Anterior cingulate cortex (tissue), 58 donors: Measurements from ENCODE around the gene SND1.

Experiments
- DNase-seq, 58 donors: peaks; one replicate each; lab custom pipeline; 2025; lab: John Stamatoyannopoulos, UW

SND1 gene

DNA sequence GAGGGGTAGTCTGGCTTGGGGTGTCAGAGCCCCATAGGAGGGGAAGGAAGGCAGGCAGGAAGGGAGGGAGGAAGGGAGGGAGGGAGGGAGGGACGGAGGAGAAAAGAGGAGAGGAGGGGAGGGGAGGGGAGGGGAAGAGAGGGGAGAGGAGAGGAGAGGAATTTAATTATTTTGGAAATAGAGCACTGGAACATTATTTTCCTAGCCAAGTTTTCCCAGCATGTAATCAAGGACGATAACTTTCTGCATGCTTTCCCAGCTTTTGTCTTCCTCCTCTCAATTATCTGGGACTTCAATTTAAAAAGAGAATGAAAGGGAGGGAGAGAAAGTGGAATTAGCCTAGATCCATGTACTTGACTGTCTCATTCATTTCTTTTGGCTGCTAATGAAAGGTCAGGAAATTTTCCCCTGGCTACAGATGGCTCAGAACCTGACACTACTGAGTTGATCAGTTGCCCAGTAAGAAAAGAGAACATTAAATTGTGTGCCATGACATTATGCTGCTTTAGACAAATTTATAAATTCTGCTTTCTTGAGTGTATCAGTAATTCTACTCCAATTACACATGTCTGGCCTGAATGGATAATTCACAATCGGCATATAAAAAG, 230.4 kb downstream of the SND1 start:
- peak in 1 of 58 donors; percentile 20 for DNase-seq

- DNase-seq = peak in 9 of 58 donors; percentile 5 to 26 (median 15)
These were observed 232.1 kb downstream of the SND1 start for GRCh38 chr7:127884066-127884559.

DNA sequence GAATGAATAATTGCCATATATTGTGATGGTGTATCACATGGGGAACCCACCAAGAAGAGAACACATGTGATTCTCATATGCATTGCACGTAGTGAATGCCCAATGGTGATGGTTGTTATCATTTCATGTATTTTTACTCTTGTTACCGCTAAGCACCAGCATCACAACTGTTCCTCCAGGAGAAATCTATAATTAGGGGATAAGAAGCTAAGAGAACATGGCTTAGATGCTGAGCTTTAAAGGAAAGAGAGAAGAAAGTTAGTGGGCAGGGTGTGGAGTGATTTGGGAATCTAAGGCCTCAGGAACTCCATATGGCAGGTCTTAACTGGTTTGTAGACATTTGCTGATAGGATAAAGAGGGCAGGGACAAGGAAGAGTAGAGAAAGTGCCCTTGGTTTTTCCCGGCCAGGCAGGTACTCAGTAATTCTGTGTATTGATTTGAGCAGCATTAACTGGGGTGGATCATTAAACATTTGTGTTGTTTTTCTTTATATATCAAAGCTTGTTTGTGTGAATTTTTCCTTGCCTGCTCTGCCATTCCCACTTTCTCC, 233.3 kb downstream of the SND1 start:
- DNase-seq = no peak

DNA sequence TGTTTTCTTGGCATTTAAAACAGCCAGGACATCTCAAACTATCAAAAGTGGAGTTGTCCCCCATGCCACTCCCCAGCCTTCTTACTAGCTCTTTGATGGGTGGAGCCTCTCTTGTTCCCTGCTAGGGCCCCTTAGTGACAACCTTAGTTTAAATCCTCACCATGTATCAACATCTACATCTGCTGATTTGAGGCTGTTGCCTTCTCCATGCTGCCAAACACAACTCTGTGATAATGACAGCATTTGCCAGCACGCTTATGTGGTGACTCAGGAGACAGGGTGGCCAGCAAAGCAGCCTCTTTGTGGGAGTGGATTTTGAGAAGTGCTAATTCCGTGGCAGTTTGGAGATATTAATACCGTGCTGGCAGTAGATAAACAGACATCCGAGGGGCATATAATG, 233.8 kb downstream of the SND1 start:
- peak in 41 of 58 donors; percentile 4 to 83 (median 32) for DNase-seq

DNA sequence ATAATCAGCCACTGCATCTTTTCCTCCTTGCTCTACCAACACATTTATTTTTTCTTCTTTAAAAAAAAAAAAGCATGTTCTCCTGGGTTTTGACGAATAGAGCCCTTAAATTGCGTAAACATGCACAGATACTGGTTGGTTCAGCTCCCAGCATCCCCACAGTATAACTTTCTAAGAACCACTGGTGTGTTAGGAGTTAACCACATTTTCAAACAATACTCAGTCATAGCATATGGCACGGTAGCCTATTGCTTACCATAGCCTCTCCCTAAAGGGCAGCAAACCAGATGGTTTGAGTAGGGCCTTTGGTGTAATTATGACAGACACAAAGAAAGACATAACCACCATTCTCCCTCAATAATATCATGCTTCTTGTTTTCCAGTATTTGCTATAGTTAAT, 234.3 kb downstream of the SND1 start:
- no peak for DNase-seq

DNA sequence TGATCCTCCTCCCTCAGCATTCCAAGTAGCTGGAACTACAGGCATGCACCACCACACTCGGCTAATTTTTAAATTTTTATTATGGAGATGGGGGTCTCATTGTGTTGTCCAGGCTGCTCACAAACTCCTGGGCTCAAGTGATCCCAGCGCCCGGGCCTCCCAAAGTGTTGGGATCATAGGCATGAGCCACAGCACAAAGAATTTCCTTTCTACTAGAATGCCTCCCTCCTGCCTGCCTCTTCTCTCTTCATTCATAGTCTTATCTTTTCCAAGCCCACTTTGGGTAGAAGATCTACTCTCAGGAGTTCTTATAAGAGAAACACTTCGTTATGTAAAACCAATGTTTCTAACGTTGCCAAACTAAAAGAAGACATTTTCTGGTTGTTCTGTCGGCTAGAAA, 235.1 kb downstream of the SND1 start:
- no peak for DNase-seq

- no peak for DNase-seq
These were observed 235.6 kb downstream of the SND1 start for GRCh38 chr7:127887631-127888030.

DNA sequence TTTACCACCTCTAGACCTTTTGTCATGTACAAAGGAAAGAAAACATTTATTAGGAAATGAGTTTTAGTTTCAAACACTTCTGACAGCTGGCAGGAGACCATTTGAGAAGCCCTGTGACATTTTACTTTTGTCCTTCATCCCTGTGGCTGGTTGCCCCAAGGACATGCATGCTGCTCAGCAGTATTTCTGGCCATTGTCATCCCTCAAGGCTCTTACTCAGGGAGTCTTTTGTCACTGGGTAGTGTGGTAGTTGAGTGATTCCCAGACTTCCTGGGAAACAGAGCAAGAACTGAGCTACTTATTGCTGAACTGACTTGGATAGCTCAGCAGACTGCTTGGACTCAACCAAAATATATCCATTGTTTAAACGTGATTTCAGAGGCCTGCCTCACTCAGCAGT, 236.4 kb downstream of the SND1 start:
- no peak for DNase-seq

GRCh38 chr7:127888825-127889224, 236.8 kb downstream of the SND1 start:
- DNase-seq = no peak

GRCh38 chr7:127889677-127890076, 237.7 kb downstream of the SND1 start:
- no peak for DNase-seq

DNA sequence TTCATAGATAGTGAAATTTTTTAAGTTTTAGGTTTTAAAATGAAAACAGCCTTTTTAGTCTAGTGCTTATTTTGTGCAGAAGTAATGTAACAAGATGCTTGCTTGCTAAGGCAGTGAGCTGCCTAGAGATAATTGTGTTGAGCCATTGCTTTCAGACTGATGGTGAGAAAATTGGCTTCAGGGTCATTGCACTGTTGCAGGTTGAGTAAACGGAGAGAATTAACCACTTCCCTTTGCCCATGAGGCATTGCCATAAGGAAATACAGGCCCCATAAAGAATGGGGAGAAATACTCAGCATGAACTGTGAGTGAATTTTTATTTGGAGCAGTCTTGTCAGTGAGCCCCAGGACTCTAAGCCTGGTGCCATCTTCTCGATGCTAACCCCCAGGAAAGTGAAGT, 238.7 kb downstream of the SND1 start:
- DNase-seq = no peak

GRCh38 chr7:127891144-127891543, 239.2 kb downstream of the SND1 start:
- no peak for DNase-seq

- DNase-seq = no peak
These were observed 240.0 kb downstream of the SND1 start for GRCh38 chr7:127891854-127892438.

DNA sequence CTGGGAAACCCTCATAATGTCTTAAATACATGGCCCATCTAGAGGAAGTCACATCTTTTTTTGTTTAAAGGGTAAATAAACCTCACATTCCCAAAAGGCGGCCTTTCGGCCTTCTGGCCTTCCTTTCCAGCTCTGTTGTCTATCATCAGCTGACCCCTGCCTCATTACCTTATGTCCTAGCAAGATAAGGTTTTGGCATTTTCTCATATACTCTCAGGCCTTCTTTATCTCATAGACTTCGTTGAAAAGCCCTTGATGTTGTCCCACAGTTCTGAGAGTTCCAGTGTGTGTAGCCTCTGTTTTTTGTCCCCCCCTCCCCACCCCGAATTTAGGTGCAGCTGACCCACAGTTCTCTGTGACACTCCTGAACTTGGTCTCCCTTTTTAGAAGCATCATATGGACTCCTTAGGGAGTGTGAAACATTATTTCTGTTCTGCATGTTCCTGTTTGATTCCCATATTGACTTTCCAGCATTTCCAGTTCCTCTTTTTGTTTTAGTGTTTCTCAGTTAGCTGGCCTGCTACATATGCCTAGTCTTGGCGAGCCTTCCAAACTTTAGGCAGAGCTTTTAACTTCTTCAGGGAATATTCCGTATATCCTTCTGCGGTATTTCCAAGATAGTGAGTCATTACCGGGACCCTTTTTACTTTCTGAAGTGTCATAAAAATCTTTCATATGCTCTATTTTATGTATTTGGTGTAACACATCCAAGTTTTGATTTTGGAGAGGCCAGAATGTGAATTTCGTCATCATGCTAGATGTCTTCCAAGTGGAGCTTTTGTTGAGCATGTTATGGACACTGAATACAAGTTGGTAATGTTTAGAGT, 240.7 kb downstream of the SND1 start:
- DNase-seq = no peak

DNA sequence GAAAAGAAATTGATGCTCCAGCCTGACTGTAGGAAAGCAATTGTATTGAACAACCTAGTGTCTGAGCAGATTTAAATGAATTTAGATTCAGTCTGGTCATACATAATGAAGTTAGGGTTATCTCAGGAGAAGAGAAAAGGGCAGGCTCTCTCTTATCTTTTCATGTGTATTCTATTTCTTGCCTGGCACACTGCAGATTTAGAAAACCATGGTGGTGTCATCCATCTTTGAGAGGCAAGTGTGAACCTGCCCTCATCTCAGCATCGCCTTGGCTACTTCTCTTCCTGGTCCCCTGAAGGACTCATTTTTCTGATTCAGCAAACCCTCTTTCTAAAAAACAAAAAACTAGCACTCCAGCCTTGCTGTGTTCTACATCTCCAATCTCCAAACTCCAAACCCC, 241.6 kb downstream of the SND1 start:
- DNase-seq = no peak

DNA sequence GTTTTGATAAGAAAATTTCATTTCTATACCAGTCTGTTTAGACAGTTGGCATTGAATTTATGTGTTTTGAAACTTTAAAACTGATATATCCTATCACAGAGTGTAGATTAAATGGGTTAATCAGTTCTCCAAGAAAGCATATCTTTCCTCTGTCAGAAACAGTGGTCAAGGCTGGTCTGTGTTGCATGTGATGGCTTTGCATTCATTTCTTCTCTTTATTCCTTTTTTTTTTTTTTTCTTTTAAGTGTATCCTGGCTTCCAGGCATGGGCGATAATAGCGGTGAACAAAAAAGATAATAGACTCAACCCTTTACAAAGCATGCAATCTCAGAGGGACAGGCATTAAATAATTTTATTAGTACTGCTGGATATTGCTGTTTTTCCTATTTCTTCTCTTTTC, 242.6 kb downstream of the SND1 start:
- DNase-seq = no peak

DNA sequence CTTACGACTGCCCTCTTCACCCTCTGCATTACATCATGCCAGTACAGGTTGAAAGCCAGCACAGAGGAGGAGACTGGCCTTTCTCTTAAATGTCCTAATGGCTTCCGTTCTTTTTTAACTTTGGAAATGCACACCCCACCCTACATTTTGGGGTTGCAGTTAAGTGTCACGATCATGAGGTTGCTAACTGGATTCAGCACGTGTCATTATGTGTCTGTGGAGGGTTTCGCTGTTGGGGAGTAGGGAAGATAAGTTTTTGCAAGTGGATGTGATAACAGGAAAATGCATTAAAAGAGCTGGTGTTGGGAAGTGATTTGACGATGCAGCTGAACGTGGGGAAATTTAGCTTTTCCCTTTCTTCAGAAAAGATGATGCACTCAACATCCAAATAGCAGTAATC, 243.4 kb downstream of the SND1 start:
- DNase-seq = no peak

GRCh38 chr7:127895814-127896280, 243.9 kb downstream of the SND1 start:
- no peak for DNase-seq

DNA sequence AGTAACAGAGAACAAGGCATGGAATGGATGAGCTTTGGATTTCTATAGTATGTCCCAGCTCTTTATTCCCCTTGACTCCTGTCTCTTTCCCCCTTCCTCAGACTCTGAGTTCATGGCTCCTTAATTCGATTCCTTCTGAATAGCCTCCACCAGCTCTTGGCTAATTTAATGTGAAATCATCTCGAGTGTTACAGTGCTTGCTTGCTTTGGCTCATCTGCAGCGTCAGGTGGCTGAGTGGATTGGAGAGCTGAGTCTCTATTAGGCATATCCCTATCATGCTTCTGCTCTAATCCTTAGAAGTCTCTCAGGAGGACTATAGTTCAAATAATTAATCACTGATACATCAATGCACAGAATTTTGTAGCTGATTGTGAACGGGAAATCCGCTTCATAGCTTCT, 244.7 kb downstream of the SND1 start:
- no peak for DNase-seq

DNA sequence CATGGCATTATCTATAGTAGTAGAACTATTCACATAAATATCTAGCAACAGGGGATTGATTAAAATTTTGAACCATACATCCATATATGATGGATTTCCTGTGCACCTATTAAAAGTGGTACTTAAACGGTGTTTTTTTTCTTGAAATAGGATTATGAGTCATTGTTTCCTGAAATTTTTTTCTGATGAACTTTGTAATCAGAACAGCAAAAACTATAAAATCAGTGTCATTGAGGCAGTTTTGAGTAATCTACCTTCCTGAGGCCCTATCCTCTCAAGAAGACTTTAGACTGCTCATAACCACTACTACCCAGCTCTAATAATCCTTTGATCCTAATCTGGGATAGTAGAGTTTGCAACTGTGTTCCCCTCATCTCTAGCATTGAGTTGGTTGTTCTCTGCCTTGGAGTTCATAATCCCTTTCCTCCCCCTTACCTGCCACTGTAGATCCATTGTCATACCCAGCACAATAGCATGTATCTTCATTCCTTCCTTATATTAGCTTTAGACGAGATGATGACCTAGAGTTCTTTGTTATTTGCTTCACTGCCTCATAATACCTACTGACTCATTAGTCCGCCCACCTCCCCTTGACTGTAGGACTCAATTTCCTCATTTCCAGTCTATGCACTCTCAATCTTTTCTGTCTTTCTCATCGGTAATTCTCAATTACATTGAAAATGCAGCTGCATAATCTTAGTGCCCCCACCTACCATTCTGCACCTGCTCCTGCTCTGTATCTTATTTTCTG, 245.9 kb downstream of the SND1 start:
- DNase-seq = no peak

DNA sequence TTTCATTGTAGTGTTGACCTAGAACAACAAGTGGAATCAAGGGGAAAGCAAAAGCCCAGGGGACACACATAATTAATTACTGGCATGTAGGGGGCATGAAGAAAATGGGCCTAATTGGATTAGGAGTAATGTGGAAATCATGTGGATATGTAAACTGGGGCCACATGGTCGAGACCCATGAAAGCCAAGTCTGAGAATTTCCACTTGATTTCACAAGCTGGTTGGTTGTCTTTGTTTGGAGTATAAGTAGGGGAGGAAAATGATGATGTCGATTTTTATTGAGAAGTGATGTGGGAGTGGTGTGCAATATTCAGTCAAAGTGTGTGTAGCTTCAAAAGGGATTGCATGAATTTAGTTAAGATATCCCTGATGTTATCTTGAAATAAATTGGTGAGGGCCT, 247.4 kb downstream of the SND1 start:
- no peak for DNase-seq
